Lung (tissue), 12 donors: ENCODE measurements around the gene SLC10A2. TPM values are rescaled to one million over a fixed set of nuclear protein-coding genes. Genes with fewer than 3 reads are reported as not detected.

ENCODE experiments used
- ATAC-seq: fragments of 200-7000 bp; cut with Tn5 transposase; one replicate; pipeline ENCODE4 v1.9.1; 2020; ENCODE audit warnings: moderate number of reproducible peaks; ENCODE audit not compliant: insufficient read depth, low FRiP score
- DNase-seq, 3 donors: peaks; one replicate each; pipeline ENCODE4 v3.0.0-alpha.2; 2013 to 2017
- H3K27ac ChIP-seq, 2 donors: one replicate each; pipeline ENCODE4 v1.5.1; 2013; ENCODE audit warnings: mild to moderate bottlenecking in 2 of 2, moderate library complexity in 2 of 2, control low read depth in 1 of 2, inconsistent platforms in 1 of 2, low read depth in 1 of 2, low read length in 1 of 2
- H3K27me3 ChIP-seq, 3 donors: one replicate each; pipeline ENCODE4 v1.5.1; 2013; ENCODE audit warnings: low read length in 2 of 3; ENCODE audit not compliant: control insufficient read depth in 3 of 3, insufficient read depth in 3 of 3
- H3K36me3 ChIP-seq, 4 donors: one replicate each; pipeline ENCODE4 v1.5.1; 2013; ENCODE audit warnings: low read length in 4 of 4, mild to moderate bottlenecking in 1 of 4, moderate library complexity in 1 of 4; ENCODE audit not compliant: control insufficient read depth in 4 of 4, insufficient read depth in 4 of 4
- H3K4me1 ChIP-seq, 5 donors: one replicate each; pipeline ENCODE4 v1.5.1; 2013; ENCODE audit warnings: low read length in 5 of 5, mild to moderate bottlenecking in 2 of 5, moderate library complexity in 1 of 5; ENCODE audit not compliant: control insufficient read depth in 5 of 5, insufficient read depth in 5 of 5
- H3K4me3 ChIP-seq: one replicate; pipeline ENCODE4 v1.5.1; 2013; ENCODE audit warnings: mild to moderate bottlenecking, control low read depth, moderate library complexity
- H3K9ac ChIP-seq, 2 donors: one replicate each; pipeline ENCODE4 v1.5.1; 2013; ENCODE audit warnings: low read length in 2 of 2, control low read depth in 1 of 2; ENCODE audit not compliant: insufficient read depth in 1 of 2
- H3K9me3 ChIP-seq, 4 donors: one replicate each; pipeline ENCODE4 v1.5.1; 2013; ENCODE audit warnings: low read length in 3 of 4, mild to moderate bottlenecking in 1 of 4, moderate library complexity in 1 of 4; ENCODE audit not compliant: control insufficient read depth in 4 of 4, insufficient read depth in 3 of 4
- WGBS, 2 donors: extraction: QIAGEN DNeasy Blood & Tissue Kit; methylation state at CpG; one replicate each; pipeline ENCODE4 v1.1.7; 2013; 5-methylcytosine and 5-hydroxymethylcytosine counted together
- polyA plus RNA-seq, 2 donors: library from polyadenylated mRNA; stranded (reverse); fragments of 200-250 nt; gene quantifications; one replicate each; pipeline ENCODE4 v1.2.1, GENCODE V29; 2013
- total RNA-seq, 2 donors: library from RNA; depleted of rRNA in 1 of 2; stranded (reverse); fragments of >200 nt in 1 of 2; gene quantifications; one replicate each; pipeline ENCODE4 v1.2.1, GENCODE V29; 2014 to 2021
- TF ChIP-seq, protein P1 (sequence below): IDR thresholded peaks from 2 replicates; pipeline ENCODE4 v1.5.1; 2012; ENCODE audit warnings: mild to moderate bottlenecking; ENCODE audit errors: control extremely low read depth, extremely low read depth
- donor health status: control.
- donor health status: control.
- donor health status: Bipolar disorder and iron deficiency.
- donor health status: healthy.
- donor health status: DM: yes; HTN: yes; CAD: no.

SLC10A2 gene
- total and polyA plus RNA-seq, 4 donors, result 13.7 TPM; not detected in 3

DNA sequence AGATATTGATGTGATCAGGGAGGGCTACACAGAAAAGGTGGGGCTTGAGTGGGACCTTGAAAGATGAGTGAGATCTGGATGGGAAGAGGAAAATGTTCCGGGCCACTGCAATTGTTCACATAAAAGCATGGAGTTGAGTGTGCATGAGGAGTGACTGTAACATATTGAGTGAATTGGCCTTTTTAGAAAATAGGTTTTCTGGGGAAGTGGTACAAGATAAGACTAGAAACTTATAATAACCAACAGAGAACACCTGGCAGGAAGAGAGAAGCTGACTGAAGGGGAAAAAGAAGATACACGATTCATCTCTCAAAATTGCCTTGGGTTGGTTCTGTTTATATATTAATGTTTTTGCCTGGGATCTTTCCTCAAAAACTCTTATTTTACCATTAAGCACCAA, 32.2 kb downstream of the SLC10A2 start:
- Histone ChIP-seq H3K27me3 (no peaks in the 10 kb centered on the region), H3K9me3 (peaks cover 0 to 5% (median 0%) of the 10 kb centered on the region in 4 donors), H3K36me3 (no peaks in the 10 kb centered on the region), H3K27ac (no peak overlapping the region), H3K4me1 (no peaks in the 10 kb centered on the region), H3K9ac (no peak overlapping the region), H3K4me3 (no peak overlapping the region)
- ATAC-seq (no peak), DNase-seq (no peak)
- TF ChIP-seq, protein P1, sequence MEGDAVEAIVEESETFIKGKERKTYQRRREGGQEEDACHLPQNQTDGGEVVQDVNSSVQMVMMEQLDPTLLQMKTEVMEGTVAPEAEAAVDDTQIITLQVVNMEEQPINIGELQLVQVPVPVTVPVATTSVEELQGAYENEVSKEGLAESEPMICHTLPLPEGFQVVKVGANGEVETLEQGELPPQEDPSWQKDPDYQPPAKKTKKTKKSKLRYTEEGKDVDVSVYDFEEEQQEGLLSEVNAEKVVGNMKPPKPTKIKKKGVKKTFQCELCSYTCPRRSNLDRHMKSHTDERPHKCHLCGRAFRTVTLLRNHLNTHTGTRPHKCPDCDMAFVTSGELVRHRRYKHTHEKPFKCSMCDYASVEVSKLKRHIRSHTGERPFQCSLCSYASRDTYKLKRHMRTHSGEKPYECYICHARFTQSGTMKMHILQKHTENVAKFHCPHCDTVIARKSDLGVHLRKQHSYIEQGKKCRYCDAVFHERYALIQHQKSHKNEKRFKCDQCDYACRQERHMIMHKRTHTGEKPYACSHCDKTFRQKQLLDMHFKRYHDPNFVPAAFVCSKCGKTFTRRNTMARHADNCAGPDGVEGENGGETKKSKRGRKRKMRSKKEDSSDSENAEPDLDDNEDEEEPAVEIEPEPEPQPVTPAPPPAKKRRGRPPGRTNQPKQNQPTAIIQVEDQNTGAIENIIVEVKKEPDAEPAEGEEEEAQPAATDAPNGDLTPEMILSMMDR, result no peak
- 49 to 78% methylated on average over 2 of the region's 2 CpGs for WGBS, 2 donors

DNA sequence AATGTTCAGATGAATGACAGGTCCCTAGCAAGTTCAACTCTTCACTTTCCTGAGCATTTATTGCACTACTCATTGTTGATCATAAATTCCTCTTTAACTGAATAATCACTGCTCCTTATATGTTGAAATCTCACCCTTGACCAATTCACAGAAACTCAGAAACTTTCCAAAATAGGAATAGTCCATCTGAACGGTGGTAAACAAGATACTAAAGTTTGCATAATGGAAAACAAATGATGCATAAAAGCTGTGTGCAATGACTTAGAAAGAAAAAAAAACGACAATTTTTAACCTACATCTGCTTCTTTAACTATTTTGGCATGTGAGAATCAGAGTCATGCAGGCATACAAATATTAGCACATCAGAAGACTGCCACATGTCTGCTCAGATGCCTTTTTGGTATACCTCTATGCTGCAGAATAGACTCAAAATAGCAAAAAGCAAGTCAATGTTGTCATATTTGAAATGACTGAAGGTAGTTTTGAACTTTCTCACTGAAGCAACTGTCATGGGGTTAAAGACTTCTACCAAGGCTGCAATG, 34.8 kb downstream of the SLC10A2 start:
- H3K4me3 ChIP-seq, result no peak overlapping the region
- H3K4me1 ChIP-seq, result no peaks in the 10 kb centered on the region
- no peak overlapping the region for H3K27ac ChIP-seq
- peaks cover 0 to 1% (median 0%) of the 10 kb centered on the region in 4 donors for H3K36me3 ChIP-seq
- ATAC-seq (no peak), DNase-seq (peak in 1 of 3 donors; percentile 13)
- H3K9ac ChIP-seq, result no peak overlapping the region
- 36 to 49% methylated on average over 2 of the region's 2 CpGs for WGBS, 2 donors
- H3K27me3 ChIP-seq, result no peaks in the 10 kb centered on the region
- TF ChIP-seq, protein P1, result no peak
- H3K9me3 ChIP-seq, result peaks cover 0 to 11% (median 0%) of the 10 kb centered on the region in 4 donors

DNA sequence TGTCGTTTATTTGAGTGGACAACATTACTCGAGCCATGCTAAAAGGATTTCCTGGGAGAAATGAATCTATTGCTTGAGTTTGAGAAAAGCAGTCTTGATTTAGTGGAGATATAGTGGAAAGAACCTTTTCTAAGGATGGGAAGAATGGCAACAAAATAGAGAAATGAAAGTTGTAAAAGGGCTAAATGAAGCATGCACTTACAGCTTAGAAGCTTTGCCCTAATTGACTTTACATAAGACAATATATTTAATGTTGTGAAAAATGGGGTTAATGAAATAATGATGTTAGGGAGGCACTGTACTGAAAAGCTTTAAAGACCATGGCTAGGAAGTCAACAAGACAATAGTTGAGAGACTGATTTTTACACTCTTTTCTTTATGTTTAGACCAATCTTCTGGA, 35.4 kb downstream of the SLC10A2 start:
- WGBS, 2 donors, result 80 to 92% methylated on average over 2 of the region's 2 CpGs
- H3K27me3 ChIP-seq, result no peaks in the 10 kb centered on the region
- no peak overlapping the region for H3K27ac ChIP-seq
- DNase-seq (no peak), ATAC-seq (no peak)
- no peak overlapping the region for H3K9ac ChIP-seq
- TF ChIP-seq, protein P1, result no peak
- H3K9me3 ChIP-seq, result peaks cover 0 to 11% (median 0%) of the 10 kb centered on the region in 4 donors
- H3K36me3 ChIP-seq, result peaks cover 0 to 1% (median 0%) of the 10 kb centered on the region in 4 donors
- H3K4me3 ChIP-seq, result no peak overlapping the region
- H3K4me1 ChIP-seq, result no peaks in the 10 kb centered on the region

DNA sequence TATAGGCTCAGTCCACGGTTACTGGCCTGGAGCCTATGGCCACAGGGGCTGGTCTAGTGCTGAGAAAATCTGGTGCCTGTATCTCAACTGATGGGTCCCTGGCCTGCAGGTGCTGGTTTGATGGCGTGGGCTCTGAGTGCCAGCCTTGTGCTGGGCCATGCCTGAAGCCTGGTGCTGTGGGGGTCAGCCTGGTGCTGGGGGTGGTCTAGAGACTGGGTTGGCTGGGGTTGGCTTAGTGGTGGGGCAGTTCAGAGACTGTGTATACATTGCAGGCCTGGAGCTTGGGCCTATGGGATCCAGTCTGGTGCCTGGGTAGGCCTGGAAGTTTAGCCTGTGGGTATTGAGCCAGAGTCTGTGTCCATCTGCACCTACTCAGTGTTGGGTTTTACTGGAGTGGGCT, 36.4 kb downstream of the SLC10A2 start:
- ATAC-seq, result no peak
- WGBS, 2 donors, result 84 to 92% methylated on average over 2 of the region's 2 CpGs
- no peak for DNase-seq

More for the DNA sequence above, 36.4 kb downstream of the SLC10A2 start:
- Histone ChIP-seq H3K9ac (no peak overlapping the region), H3K4me3 (no peak overlapping the region), H3K27ac (no peak overlapping the region), H3K9me3 (peaks cover 0 to 11% (median 1%) of the 10 kb centered on the region in 4 donors), H3K27me3 (no peaks in the 10 kb centered on the region), H3K4me1 (no peaks in the 10 kb centered on the region), H3K36me3 (peaks cover 0 to 1% (median 0%) of the 10 kb centered on the region in 4 donors)
- TF ChIP-seq, protein P1, result no peak
